ENCODE measurements around the gene SUCO. TPM values are rescaled to one million over a fixed set of nuclear protein-coding genes. Genes with fewer than 3 reads are reported as not detected.

Gene SUCO
- total RNA-seq, 1 experiment from 2014 or later, result 24.1 TPM

GRCh38 chr1:172557270-172557669 is 24.3 kb downstream of the SUCO start:
- H3K27me3 ChIP-seq (replicated peaks), result no peaks in the 10 kb centered on the region
- no peak for DNase-seq (ENCODE audit: low read depth in 1 of 2, low spot score in 2 of 2)
- H3K4me3 ChIP-seq, result no peak overlapping the region
- H3K27ac ChIP-seq, result no peak overlapping the region
- peaks cover 55% of the 10 kb centered on the region for H3K36me3 ChIP-seq
- no peaks in the 10 kb centered on the region for H3K4me1 ChIP-seq (replicated peaks)
- H3K9me3 ChIP-seq (replicated peaks), result no peaks in the 10 kb centered on the region

- Histone ChIP-seq H3K27me3 (replicated peaks) (no peaks in the 10 kb centered on the region), H3K9me3 (replicated peaks) (no peaks in the 10 kb centered on the region), H3K27ac (no peak overlapping the region), H3K36me3 (peaks cover 74% of the 10 kb centered on the region), H3K4me1 (replicated peaks) (no peaks in the 10 kb centered on the region), H3K4me3 (no peak overlapping the region)
- DNase-seq (ENCODE audit: low read depth in 1 of 2, low spot score in 2 of 2), result no peak
These were observed 26.7 kb downstream of the SUCO start for GRCh38 chr1:172559572-172560210.

GRCh38 chr1:172561252-172561651 is 28.3 kb downstream of the SUCO start:
- Histone ChIP-seq H3K27ac (no peak overlapping the region), H3K36me3 (peaks cover 75% of the 10 kb centered on the region)
- DNase-seq (ENCODE audit: low read depth in 1 of 2, low spot score in 2 of 2), result no peak

GRCh38 chr1:172566196-172566997 is 33.4 kb downstream of the SUCO start:
- Histone ChIP-seq H3K27ac (no peak overlapping the region), H3K27me3 (replicated peaks) (no peaks in the 10 kb centered on the region), H3K4me3 (no peak overlapping the region), H3K4me1 (replicated peaks) (no peaks in the 10 kb centered on the region), H3K9me3 (replicated peaks) (no peaks in the 10 kb centered on the region), H3K36me3 (peaks cover 50% of the 10 kb centered on the region)
- no peak for DNase-seq (ENCODE audit: low read depth in 1 of 2, low spot score in 2 of 2)

More at GRCh38 chr1:172561252-172561651, 28.3 kb downstream of the SUCO start:
- Histone ChIP-seq H3K9me3 (replicated peaks) (no peaks in the 10 kb centered on the region), H3K4me1 (replicated peaks) (no peaks in the 10 kb centered on the region), H3K4me3 (no peak overlapping the region), H3K27me3 (replicated peaks) (no peaks in the 10 kb centered on the region)

GRCh38 chr1:172567720-172568119 is 34.8 kb downstream of the SUCO start:
- Histone ChIP-seq H3K4me1 (replicated peaks) (no peaks in the 10 kb centered on the region), H3K27ac (no peak overlapping the region), H3K4me3 (no peak overlapping the region), H3K27me3 (replicated peaks) (no peaks in the 10 kb centered on the region), H3K36me3 (peaks cover 39% of the 10 kb centered on the region), H3K9me3 (replicated peaks) (no peaks in the 10 kb centered on the region)
- no peak for DNase-seq (ENCODE audit: low read depth in 1 of 2, low spot score in 2 of 2)

GRCh38 chr1:172574080-172574479 is 41.1 kb downstream of the SUCO start:
- H3K4me3 ChIP-seq, result no peak overlapping the region
- no peak overlapping the region for H3K27ac ChIP-seq
- no peaks in the 10 kb centered on the region for H3K27me3 ChIP-seq (replicated peaks)
- DNase-seq (ENCODE audit: low read depth in 1 of 2, low spot score in 2 of 2), result no peak
- peaks cover 46% of the 10 kb centered on the region for H3K36me3 ChIP-seq
- H3K4me1 ChIP-seq (replicated peaks), result no peaks in the 10 kb centered on the region
- no peaks in the 10 kb centered on the region for H3K9me3 ChIP-seq (replicated peaks)

- Histone ChIP-seq H3K27me3 (replicated peaks) (no peaks in the 10 kb centered on the region), H3K4me1 (replicated peaks) (peaks cover 19% of the 10 kb centered on the region), H3K27ac (no peak overlapping the region), H3K9me3 (replicated peaks) (no peaks in the 10 kb centered on the region), H3K36me3 (peaks cover 45% of the 10 kb centered on the region), H3K4me3 (no peak overlapping the region)
- DNase-seq (ENCODE audit: low read depth in 1 of 2, low spot score in 2 of 2), result no peak
These were observed 45.6 kb downstream of the SUCO start for GRCh38 chr1:172578586-172578985.

- DNase-seq (ENCODE audit: low read depth in 1 of 2, low spot score in 2 of 2), result no peak
- Histone ChIP-seq H3K27me3 (replicated peaks) (no peaks in the 10 kb centered on the region), H3K27ac (peak overlapping the region; percentile 17), H3K4me3 (no peak overlapping the region), H3K36me3 (peaks cover 36% of the 10 kb centered on the region), H3K9me3 (replicated peaks) (no peaks in the 10 kb centered on the region), H3K4me1 (replicated peaks) (peaks cover 19% of the 10 kb centered on the region)
These were observed 48.3 kb downstream of the SUCO start for GRCh38 chr1:172581273-172581672.

GRCh38 chr1:172581779-172582178 is 48.8 kb downstream of the SUCO start:
- Histone ChIP-seq H3K27me3 (replicated peaks) (no peaks in the 10 kb centered on the region), H3K4me1 (replicated peaks) (peaks cover 19% of the 10 kb centered on the region), H3K27ac (peak overlapping the region; percentile 18), H3K36me3 (peaks cover 37% of the 10 kb centered on the region), H3K4me3 (no peak overlapping the region), H3K9me3 (replicated peaks) (no peaks in the 10 kb centered on the region)
- DNase-seq (ENCODE audit: low read depth in 1 of 2, low spot score in 2 of 2), result peak in 1 of 2 experiments; percentile 49

GRCh38 chr1:172582889-172583288 is 49.9 kb downstream of the SUCO start:
- no peak overlapping the region for H3K27ac ChIP-seq
- no peak for DNase-seq (ENCODE audit: low read depth in 1 of 2, low spot score in 2 of 2)

GRCh38 chr1:172585348-172585747 is 52.4 kb downstream of the SUCO start:
- Histone ChIP-seq H3K4me3 (no peak overlapping the region), H3K27me3 (replicated peaks) (no peaks in the 10 kb centered on the region), H3K9me3 (replicated peaks) (no peaks in the 10 kb centered on the region), H3K36me3 (peaks cover 32% of the 10 kb centered on the region), H3K4me1 (replicated peaks) (peaks cover 45% of the 10 kb centered on the region), H3K27ac (no peak overlapping the region)
- DNase-seq (ENCODE audit: low read depth in 1 of 2, low spot score in 2 of 2), result no peak

More at GRCh38 chr1:172582889-172583288, 49.9 kb downstream of the SUCO start:
- H3K27me3 ChIP-seq (replicated peaks), result no peaks in the 10 kb centered on the region
- no peak overlapping the region for H3K4me3 ChIP-seq
- H3K9me3 ChIP-seq (replicated peaks), result no peaks in the 10 kb centered on the region
- peaks cover 38% of the 10 kb centered on the region for H3K36me3 ChIP-seq
- peaks cover 23% of the 10 kb centered on the region for H3K4me1 ChIP-seq (replicated peaks)

GRCh38 chr1:172585861-172586260 is 52.9 kb downstream of the SUCO start:
- H3K4me1 ChIP-seq (replicated peaks), result peaks cover 44% of the 10 kb centered on the region
- DNase-seq (ENCODE audit: low read depth in 1 of 2, low spot score in 2 of 2), result no peak
- H3K27ac ChIP-seq, result no peak overlapping the region
- H3K36me3 ChIP-seq, result peaks cover 37% of the 10 kb centered on the region
- H3K9me3 ChIP-seq (replicated peaks), result no peaks in the 10 kb centered on the region
- H3K27me3 ChIP-seq (replicated peaks), result no peaks in the 10 kb centered on the region
- no peak overlapping the region for H3K4me3 ChIP-seq

- peak; percentile 73 to 79 for DNase-seq (ENCODE audit: low read depth in 1 of 2, low spot score in 2 of 2)
- H3K4me1 ChIP-seq (replicated peaks), result peaks cover 26% of the 10 kb centered on the region
- no peaks in the 10 kb centered on the region for H3K27me3 ChIP-seq (replicated peaks)
- no peak overlapping the region for H3K4me3 ChIP-seq
- H3K9me3 ChIP-seq (replicated peaks), result no peaks in the 10 kb centered on the region
- peaks cover 37% of the 10 kb centered on the region for H3K36me3 ChIP-seq
- H3K27ac ChIP-seq, result peak overlapping the region; percentile 69
These were observed 55.6 kb downstream of the SUCO start for GRCh38 chr1:172588296-172589291.
